Skeletal muscle tissue (tissue), 4 donors: ENCODE measurements around the gene TSACC. TPM values are rescaled to one million over a fixed set of nuclear protein-coding genes. Genes with fewer than 3 reads are reported as not detected.
A peak's percentile ranks its signal among the peaks of the same experiment; 100 is the strongest.

Experiments used
- H3K27ac ChIP-seq: one replicate; pipeline ENCODE4 v1.7.0; 2013; ENCODE audit warnings: mild to moderate bottlenecking, low read depth, low read length, inconsistent platforms
- H3K27me3 ChIP-seq, 3 donors: one replicate each; pipeline ENCODE4 v1.7.0; 2013; ENCODE audit warnings: low read length in 3 of 3; ENCODE audit not compliant: control insufficient read depth in 3 of 3, insufficient read depth in 3 of 3
- H3K36me3 ChIP-seq, 3 donors: one replicate each; pipeline ENCODE4 v1.7.0; 2013; ENCODE audit warnings: low read length in 3 of 3; ENCODE audit not compliant: control insufficient read depth in 3 of 3, insufficient read depth in 3 of 3
- H3K4me1 ChIP-seq, 3 donors: one replicate each; pipeline ENCODE4 v1.7.0; 2013; ENCODE audit warnings: low read length in 3 of 3, mild to moderate bottlenecking in 3 of 3; ENCODE audit not compliant: control insufficient read depth in 3 of 3, insufficient read depth in 3 of 3
- H3K4me3 ChIP-seq, 3 donors: one replicate each; pipeline ENCODE4 v1.7.0; 2013; ENCODE audit warnings: low read length in 3 of 3
- H3K9ac ChIP-seq, 3 donors: one replicate each; pipeline ENCODE4 v1.7.0; 2013; ENCODE audit warnings: low read length in 3 of 3, mild to moderate bottlenecking in 3 of 3, moderate library complexity in 2 of 3, low read depth in 1 of 3
- H3K9me3 ChIP-seq, 3 donors: one replicate each; pipeline ENCODE4 v1.7.0; 2013; ENCODE audit warnings: low read length in 3 of 3; ENCODE audit not compliant: control insufficient read depth in 3 of 3
- total RNA-seq: library from RNA; depleted of rRNA; stranded (reverse); fragments of >200 nt; gene quantifications from one replicate; pipeline ENCODE4 v1.2.3, GENCODE V29; 2014
- donor health status: Osteomylitis.

Gene TSACC
- 2.1 TPM for total RNA-seq

DNA sequence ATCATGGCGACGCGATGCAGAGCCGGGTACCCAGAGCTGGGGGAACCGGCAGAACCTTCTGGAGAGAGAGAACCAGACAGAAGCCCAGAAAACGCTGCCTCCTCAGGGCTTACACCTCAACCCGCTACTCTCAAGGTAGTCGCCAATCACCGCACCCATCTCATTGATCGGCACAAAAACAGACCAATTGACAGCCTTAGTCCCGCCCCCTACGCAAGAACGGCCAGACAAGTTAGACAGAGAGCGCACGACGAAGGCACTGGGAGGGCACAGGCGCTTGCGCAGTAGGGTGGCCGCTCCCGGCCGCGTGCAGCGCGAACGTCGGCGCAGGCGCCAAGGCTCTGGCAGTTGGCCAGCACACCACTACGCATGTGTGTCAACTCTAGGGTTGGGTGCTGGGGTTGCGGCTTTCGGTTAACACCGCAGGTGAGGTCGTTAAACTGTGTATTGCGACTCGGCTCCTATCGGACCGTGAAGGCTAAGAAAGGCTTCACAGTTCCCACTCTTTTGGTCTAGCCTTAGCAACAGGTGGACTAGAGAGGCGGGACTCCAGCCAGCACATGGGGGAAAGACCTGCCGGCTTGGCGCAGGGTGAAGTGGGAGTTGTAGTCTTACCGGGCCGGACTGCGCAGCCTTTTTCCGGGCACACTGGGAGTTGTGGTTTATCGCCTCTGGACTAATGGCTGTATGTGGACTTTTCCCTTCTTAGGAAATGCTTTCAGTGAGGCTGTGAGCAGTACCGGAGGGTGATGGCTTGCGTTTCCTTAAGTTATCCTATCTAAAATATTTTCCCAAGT, at the start of gene TSACC, which contains the start of gene CCT3:
TSS of gene TSACC (plus strand) at position 347 of the 797 bp plus-strand sequence. CDS start 1,232 bp downstream, outside the sequence.
TSS of gene CCT3 (minus strand) at position 113 of the 797 bp plus-strand sequence. CDS start at position 5, 108 bp downstream.
- Histone ChIP-seq H3K27me3 (no peaks in the 10 kb centered on the region), H3K4me1 (peaks cover 8 to 23% (median 18%) of the 10 kb centered on the region in 3 donors), H3K9me3 (no peaks in the 10 kb centered on the region), H3K9ac (peak within 1 kb of the TSS; percentile 84 to 90 (median 89)), H3K4me3 (peak within 1 kb of the TSS; percentile 78 to 98 (median 88)), H3K36me3 (peaks cover 11 to 27% (median 20%) of the 10 kb centered on the region in 3 donors), H3K27ac (peak within 1 kb of the TSS; percentile 65)

DNA sequence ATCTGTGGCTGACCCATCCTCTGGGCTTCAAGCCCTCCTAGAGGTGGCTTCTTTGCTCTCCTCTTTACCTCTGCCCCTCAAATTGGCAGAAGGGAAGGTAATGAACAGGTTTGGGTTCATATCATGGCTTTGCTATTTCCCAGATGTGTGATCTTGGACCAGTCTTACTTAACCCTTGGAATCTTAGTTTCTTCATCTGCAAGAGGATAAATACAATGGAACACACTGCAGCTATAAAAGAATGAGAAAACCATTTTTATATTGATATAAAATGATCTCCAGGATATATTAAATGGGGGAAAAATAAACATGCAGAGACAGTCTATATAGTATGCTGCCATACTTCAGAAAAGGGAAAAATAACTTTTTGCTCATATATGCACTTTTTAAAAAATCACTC, 48.5 kb upstream of the TSACC start:
- Histone ChIP-seq H3K27me3 (no peaks in the 10 kb centered on the region), H3K36me3 (peaks cover 10 to 17% (median 13%) of the 10 kb centered on the region in 3 donors), H3K9me3 (no peaks in the 10 kb centered on the region), H3K4me1 (peaks cover 11 to 18% (median 12%) of the 10 kb centered on the region in 3 donors), H3K9ac (no peak overlapping the region), H3K4me3 (no peak overlapping the region), H3K27ac (no peak overlapping the region)

DNA sequence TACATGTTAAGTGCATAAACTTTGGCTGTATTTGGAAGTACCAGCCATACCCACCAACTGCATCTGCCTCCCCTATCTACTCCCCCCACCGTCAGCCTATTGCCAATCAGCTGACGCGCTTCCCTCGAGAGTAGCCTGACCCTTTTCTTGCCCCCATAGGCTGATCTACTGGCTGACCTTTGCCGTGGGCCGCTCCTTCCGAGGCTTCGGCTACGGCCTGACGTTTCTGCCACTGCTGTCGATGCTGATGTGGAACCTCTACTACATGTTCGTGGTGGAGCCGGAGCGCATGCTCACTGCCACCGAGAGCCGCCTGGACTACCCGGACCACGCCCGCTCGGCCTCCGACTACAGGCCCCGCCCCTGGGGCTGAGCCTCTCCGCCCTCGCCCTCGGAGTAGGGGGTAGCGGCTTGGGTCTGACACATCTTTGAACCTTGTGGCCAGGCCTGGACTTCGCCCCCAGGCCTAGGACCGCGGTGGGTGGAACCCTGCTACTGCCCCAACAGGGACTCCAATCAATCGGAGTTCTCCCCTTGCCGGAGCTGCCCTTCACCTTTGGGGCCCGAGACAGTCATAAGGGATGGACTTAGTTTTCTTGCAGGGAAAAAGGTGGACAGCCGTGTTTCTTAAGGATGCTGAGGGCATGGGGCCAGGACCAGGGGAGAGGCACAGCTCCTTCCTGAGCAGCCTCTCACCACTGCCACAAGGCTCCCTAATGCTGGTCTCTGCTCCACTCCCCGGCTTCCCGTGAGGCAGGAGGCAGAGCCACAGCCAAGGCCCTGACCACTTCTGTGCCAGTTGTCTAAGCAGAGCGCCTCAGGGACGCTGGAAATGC, 46.9 kb upstream of the TSACC start:
- Histone ChIP-seq H3K4me3 (peak overlapping the region; percentile 71 to 85 (median 79)), H3K27ac (peak overlapping the region; percentile 28), H3K27me3 (no peaks in the 10 kb centered on the region), H3K9me3 (no peaks in the 10 kb centered on the region), H3K36me3 (peaks cover under 1 to 13% (median 9%) of the 10 kb centered on the region in 3 donors), H3K4me1 (peaks cover 16 to 29% (median 17%) of the 10 kb centered on the region in 3 donors), H3K9ac (peak overlapping the region; percentile 50 to 78 (median 77))

DNA sequence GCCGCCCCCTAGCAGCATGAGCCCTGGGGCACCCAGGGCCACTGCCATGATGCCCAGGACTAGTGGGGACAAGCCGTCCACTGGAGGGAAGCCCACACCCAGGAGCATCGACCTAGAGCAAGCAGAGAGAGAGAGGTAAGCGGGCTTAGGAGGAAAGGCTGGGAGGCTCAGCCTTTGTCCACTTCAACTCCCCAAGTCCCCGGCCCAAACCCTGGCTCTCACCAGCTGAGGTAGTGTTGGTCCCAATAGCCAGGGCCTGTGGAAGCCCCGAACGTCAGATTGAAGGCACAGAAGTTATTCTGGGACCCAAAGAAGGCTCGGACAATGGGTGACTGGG, 45.3 kb upstream of the TSACC start:
- H3K36me3 ChIP-seq: peaks cover 0 to 11% (median 9%) of the 10 kb centered on the region in 3 donors
- no peaks in the 10 kb centered on the region for H3K27me3 ChIP-seq
- no peaks in the 10 kb centered on the region for H3K9me3 ChIP-seq
- H3K9ac ChIP-seq: no peak overlapping the region
- H3K4me3 ChIP-seq: no peak overlapping the region
- peaks cover 16 to 29% (median 17%) of the 10 kb centered on the region in 3 donors for H3K4me1 ChIP-seq
- H3K27ac ChIP-seq: no peak overlapping the region

DNA sequence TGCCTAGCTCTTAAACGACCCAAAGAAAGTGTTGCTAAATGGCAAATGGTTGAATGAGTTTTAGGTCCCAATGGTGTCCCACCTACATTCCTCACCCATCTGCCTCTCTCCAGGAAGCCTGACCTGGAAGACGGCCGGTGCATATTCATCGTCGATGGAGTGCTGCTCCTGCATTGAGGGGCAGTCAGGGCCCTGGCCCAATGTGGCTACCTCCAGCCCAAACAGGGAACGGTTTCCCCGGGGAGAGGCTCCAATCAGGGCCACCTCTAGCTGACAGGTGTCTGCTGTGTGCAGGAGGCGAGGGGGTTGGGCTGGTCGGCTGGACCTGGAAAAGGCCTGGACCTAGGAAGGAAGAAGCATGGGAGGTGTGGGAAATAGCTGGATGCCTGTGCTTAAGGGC, 44.4 kb upstream of the TSACC start:
- Histone ChIP-seq H3K36me3 (peaks cover 0 to 11% (median 7%) of the 10 kb centered on the region in 3 donors), H3K9me3 (no peaks in the 10 kb centered on the region), H3K4me1 (peaks cover 16 to 29% (median 17%) of the 10 kb centered on the region in 3 donors), H3K9ac (no peak overlapping the region), H3K4me3 (no peak overlapping the region), H3K27ac (no peak overlapping the region), H3K27me3 (no peaks in the 10 kb centered on the region)

DNA sequence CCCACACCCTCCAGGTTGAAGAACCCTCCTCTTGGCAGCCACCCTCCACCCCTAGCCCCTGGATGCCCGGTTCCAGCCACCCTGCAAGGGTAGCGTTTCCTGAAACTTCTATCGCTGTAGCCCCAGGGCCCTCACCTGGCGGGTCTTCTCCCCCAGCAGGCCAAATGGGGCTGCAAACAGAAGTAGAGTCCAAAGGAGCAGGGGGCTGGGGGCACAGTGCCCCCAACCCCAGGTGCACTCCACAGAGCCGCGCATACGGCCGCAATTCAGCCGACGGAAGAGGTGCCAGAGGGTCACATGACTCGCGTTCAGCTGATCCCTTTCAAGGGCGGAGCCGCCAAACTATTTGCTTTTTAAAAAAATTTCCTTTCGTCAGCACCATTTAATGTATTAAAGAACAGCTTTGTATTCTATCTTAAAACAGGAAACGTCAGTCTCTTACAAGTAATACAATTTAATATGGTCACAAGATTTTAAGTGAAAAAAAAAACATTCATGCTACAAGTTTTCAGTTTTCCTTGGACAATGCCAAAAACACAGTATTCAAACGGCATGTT, 42.9 kb upstream of the TSACC start, which contains the start of gene GLMP:
TSS of gene GLMP (minus strand) at position 289 of the 557 bp plus-strand sequence. CDS start at position 255, 34 bp downstream.
- Histone ChIP-seq H3K36me3 (peaks cover 0 to 11% (median 7%) of the 10 kb centered on the region in 3 donors), H3K27ac (peak within 1 kb of the TSS; percentile 32), H3K9me3 (no peaks in the 10 kb centered on the region), H3K9ac (peak within 1 kb of the TSS; percentile 82 to 94 (median 92)), H3K4me1 (peaks cover 16 to 29% (median 17%) of the 10 kb centered on the region in 3 donors), H3K4me3 (peak within 1 kb of the TSS; percentile 82 to 95 (median 91)), H3K27me3 (no peaks in the 10 kb centered on the region)

DNA sequence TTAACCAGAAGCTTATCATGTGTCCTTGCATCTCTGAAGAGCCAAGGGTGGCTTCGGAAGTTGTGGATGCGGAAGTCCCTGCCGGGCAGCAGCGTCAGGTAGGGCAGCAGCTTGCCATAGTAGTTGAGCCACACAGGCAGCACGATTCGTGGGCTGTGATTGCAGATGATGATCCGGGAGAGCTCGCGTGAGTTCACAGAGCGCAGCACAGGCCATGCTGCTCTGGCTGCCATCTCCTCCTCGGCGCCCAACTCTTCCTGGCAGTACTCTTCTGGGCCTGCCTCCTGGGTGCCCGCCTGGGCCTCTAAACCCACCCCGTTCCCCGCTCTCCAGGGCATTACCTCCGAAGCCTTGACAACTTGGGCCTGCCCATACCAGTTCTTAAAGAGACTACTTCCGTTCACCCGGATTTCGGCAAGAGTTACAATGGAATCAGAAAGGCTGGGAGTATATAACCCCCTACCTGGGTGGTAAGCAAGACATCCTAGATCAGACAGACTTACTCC, 39.4 kb upstream of the TSACC start, which contains the start of gene VHLL:
TSS of gene VHLL (minus strand) at position 456 of the 506 bp plus-strand sequence. CDS start at position 338, 118 bp downstream.
- Histone ChIP-seq H3K4me1 (peaks cover 8 to 18% (median 8%) of the 10 kb centered on the region in 3 donors), H3K4me3 (no peak within 1 kb of the TSS), H3K9me3 (no peaks in the 10 kb centered on the region), H3K27ac (no peak within 1 kb of the TSS), H3K27me3 (no peaks in the 10 kb centered on the region), H3K36me3 (peaks cover 0 to 5% (median 0%) of the 10 kb centered on the region in 3 donors), H3K9ac (no peak within 1 kb of the TSS)

DNA sequence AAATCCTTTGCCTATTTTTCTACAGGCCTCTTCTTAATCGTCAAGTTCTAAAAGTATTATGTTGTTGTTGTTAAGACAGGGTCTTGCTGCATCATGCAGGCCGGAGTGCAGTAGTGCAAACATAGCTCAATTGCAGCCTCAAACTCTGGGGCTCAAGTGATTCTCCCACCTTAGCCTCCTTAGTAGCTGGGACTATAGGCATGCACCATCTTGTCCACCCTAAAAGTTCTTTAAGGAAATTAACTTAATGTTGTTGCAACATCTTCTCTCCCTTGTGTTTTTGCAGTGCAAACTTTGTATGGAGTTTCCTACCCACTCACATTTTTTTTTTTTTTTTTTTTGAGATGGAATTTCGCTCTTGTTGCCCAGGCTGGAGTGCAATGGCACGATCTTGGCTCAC, 35.1 kb upstream of the TSACC start:
- Histone ChIP-seq H3K9ac (no peak overlapping the region), H3K36me3 (peaks cover 9 to 12% (median 10%) of the 10 kb centered on the region in 3 donors), H3K27me3 (no peaks in the 10 kb centered on the region), H3K4me1 (no peaks in the 10 kb centered on the region), H3K27ac (no peak overlapping the region), H3K9me3 (no peaks in the 10 kb centered on the region), H3K4me3 (no peak overlapping the region)

DNA sequence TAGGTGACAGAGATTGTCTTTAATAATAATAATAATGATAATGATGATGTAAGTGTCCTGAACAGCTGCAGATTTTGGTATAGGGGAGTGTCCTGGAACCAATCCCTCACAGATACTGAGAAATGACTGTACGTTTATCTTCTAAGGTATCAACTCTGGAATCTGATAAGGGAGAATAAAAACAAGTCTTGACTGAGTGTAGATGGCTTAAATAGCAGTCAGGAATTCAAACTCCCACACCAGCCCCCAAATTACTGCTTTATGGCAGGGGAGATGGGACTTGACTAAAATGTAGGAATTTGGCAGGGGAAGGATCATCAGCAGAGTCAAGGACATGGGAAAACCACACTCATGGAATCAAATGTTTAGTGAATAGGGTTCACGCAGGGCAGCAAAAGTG, 33.1 kb upstream of the TSACC start:
- H3K36me3 ChIP-seq: peaks cover 20 to 31% (median 26%) of the 10 kb centered on the region in 3 donors
- H3K27me3 ChIP-seq: no peaks in the 10 kb centered on the region
- no peaks in the 10 kb centered on the region for H3K9me3 ChIP-seq

More for the DNA sequence above, 33.1 kb upstream of the TSACC start:
- Histone ChIP-seq H3K4me3 (no peak overlapping the region), H3K27ac (no peak overlapping the region), H3K9ac (no peak overlapping the region), H3K4me1 (no peaks in the 10 kb centered on the region)
